Measurements from ENCODE around the gene NR3C2. TPM values are rescaled to one million over a fixed set of nuclear protein-coding genes. Genes with fewer than 3 reads are reported as not detected.

NR3C2 gene
- total and polyA plus RNA-seq, 10 of the 15 experiments (the other 5 are each of a cell fraction or from before 2014, with no cell fraction given): 0.05 to 0.11 (median 0.08) TPM; not detected in 4

DNA sequence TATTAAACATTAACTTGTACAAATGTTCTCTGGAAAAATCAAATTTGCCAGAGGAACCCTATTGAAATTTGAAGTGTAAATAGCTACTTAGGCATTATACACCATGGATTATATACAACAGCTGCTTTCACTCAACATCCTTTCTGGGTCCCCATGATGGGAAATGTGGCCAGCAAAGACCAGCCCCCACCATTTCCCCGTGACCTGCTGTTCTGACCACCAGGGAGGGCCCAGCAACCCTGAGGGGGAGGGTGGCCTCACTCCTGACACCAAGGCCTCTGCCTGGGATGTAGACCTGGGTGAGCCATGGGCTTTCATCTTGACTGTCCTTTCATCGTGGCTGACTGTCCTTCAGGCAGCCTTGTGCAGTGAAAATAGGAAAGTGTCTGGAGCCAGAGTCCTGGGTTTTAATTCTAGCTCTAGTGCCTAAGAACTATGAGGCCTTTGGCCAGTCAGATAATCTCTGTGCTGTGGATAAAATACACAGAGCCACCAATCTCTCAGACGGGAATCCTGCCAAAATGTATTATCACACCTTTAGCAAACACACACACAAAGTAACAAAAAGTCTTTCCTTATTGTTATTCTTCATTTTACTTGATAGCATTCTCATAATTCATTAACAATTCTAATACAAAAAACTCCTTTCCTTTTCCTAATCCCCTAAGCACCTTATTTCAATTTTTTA lies 45.1 kb downstream of the NR3C2 start:
- ATAC-seq (no peak), DNase-seq (ENCODE audit: low read depth, low spot score) (no peak), FAIRE-seq (no peak)
- POLR2A ChIA-PET: no interaction called here
- RAD21 ChIA-PET (ENCODE audit: unreplicated experiment): no interaction called here
- no peaks in the 10 kb centered on the region for H4K20me1 ChIP-seq (ENCODE audit: control insufficient read depth, insufficient read depth)
- H3K4me1 ChIP-seq (ENCODE audit: control insufficient read depth, insufficient read depth, low read length): no peaks in the 10 kb centered on the region
- H3K4me3 ChIP-seq: no peak overlapping the region
- H3K9ac ChIP-seq (ENCODE audit: control insufficient read depth, insufficient read depth, low read length): no peak overlapping the region
- no peak overlapping the region for H3K4me2 ChIP-seq (ENCODE audit: control insufficient read depth, insufficient read depth)
- BruUV-seq (replicated peaks): no TSS peak
- H3K79me2 ChIP-seq (ENCODE audit: control insufficient read depth, insufficient read depth, low read length): no peaks in the 10 kb centered on the region
- in situ Hi-C loops (cut with MboI) (no loop called here), intact Hi-C loops (cut with micrococcal nuclease; ENCODE audit: unreplicated experiment) (no loop called here)
- SMC1A ChIA-PET (ENCODE audit: uncharacterized antibody, unreplicated experiment): interaction anchor here (0.6 kb wide), 1 partner anchor 425 kb away, joined by 3 read pairs; no protein-coding TSS in a partner anchor
- CTCF ChIA-PET: interaction anchor here (1.0 kb wide), 1 partner anchor 15 kb away, joined by 3 read pairs; no protein-coding TSS in a partner anchor
- no peak overlapping the region for H3K27ac ChIP-seq (ENCODE audit: control insufficient read depth, insufficient read depth)
- H3K9me3 ChIP-seq (replicated peaks; ENCODE audit: control insufficient read depth, insufficient read depth, low read length): no peaks in the 10 kb centered on the region
- H3K27me3 ChIP-seq (replicated peaks in 1 of 2; ENCODE audit: control insufficient read depth in 2 of 2, insufficient read depth in 2 of 2, low read length in 1 of 2): no peaks in the 10 kb centered on the region
- no peak overlapping the region for H2AFZ ChIP-seq (ENCODE audit: control insufficient read depth, low read depth, low read length)
- TF ChIP-seq, protein P1, sequence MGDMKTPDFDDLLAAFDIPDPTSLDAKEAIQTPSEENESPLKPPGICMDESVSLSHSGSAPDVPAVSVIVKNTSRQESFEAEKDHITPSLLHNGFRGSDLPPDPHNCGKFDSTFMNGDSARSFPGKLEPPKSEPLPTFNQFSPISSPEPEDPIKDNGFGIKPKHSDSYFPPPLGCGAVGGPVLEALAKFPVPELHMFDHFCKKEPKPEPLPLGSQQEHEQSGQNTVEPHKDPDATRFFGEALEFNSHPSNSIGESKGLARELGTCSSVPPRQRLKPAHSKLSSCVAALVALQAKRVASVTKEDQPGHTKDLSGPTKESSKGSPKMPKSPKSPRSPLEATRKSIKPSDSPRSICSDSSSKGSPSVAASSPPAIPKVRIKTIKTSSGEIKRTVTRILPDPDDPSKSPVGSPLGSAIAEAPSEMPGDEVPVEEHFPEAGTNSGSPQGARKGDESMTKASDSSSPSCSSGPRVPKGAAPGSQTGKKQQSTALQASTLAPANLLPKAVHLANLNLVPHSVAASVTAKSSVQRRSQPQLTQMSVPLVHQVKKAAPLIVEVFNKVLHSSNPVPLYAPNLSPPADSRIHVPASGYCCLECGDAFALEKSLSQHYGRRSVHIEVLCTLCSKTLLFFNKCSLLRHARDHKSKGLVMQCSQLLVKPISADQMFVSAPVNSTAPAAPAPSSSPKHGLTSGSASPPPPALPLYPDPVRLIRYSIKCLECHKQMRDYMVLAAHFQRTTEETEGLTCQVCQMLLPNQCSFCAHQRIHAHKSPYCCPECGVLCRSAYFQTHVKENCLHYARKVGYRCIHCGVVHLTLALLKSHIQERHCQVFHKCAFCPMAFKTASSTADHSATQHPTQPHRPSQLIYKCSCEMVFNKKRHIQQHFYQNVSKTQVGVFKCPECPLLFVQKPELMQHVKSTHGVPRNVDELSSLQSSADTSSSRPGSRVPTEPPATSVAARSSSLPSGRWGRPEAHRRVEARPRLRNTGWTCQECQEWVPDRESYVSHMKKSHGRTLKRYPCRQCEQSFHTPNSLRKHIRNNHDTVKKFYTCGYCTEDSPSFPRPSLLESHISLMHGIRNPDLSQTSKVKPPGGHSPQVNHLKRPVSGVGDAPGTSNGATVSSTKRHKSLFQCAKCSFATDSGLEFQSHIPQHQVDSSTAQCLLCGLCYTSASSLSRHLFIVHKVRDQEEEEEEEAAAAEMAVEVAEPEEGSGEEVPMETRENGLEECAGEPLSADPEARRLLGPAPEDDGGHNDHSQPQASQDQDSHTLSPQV (IDR thresholded peaks at IDR 0.05): no peak
- TF ChIP-seq RUNX3 (IDR thresholded peaks at IDR 0.05; ENCODE audit: low read length) (no peak), RCOR1 (conservative IDR thresholded peaks at IDR 0.05; ENCODE audit: low read depth, low read length) (no peak), MYB (IDR thresholded peaks at IDR 0.05; ENCODE audit: borderline replicate concordance, low read depth, low read length) (no peak), LARP7 (IDR thresholded peaks at IDR 0.05) (no peak), RFX5 (IDR thresholded peaks at IDR 0.05; ENCODE audit: low read depth, low read length) (no peak), HDAC6 (IDR thresholded peaks at IDR 0.05; ENCODE audit: unreplicated experiment) (no peak), CHD4 (IDR thresholded peaks at IDR 0.05) (no peak), RB1 (IDR thresholded peaks at IDR 0.05; ENCODE audit: borderline replicate concordance) (no peak), POLR2A (IDR thresholded peaks at IDR 0.05; ENCODE audit: low read depth, low read length) (no peak), GABPA (IDR thresholded peaks at IDR 0.05; ENCODE audit: low read depth) (no peak), ZSCAN29 (IDR thresholded peaks at IDR 0.05) (no peak), ASH2L (IDR thresholded peaks at IDR 0.05; ENCODE audit: borderline replicate concordance, low read depth) (no peak), PAX8 (IDR thresholded peaks at IDR 0.05) (no peak), ETV6 (conservative IDR thresholded peaks at IDR 0.05 in 1 of 2, IDR thresholded peaks at IDR 0.05 in 1 of 2; ENCODE audit: borderline replicate concordance in 1 of 2, low read depth in 1 of 2) (no peak)
- TF ChIP-seq, protein P2, sequence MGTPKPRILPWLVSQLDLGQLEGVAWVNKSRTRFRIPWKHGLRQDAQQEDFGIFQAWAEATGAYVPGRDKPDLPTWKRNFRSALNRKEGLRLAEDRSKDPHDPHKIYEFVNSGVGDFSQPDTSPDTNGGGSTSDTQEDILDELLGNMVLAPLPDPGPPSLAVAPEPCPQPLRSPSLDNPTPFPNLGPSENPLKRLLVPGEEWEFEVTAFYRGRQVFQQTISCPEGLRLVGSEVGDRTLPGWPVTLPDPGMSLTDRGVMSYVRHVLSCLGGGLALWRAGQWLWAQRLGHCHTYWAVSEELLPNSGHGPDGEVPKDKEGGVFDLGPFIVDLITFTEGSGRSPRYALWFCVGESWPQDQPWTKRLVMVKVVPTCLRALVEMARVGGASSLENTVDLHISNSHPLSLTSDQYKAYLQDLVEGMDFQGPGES (IDR thresholded peaks at IDR 0.05): no peak
- TF ChIP-seq, protein P3, sequence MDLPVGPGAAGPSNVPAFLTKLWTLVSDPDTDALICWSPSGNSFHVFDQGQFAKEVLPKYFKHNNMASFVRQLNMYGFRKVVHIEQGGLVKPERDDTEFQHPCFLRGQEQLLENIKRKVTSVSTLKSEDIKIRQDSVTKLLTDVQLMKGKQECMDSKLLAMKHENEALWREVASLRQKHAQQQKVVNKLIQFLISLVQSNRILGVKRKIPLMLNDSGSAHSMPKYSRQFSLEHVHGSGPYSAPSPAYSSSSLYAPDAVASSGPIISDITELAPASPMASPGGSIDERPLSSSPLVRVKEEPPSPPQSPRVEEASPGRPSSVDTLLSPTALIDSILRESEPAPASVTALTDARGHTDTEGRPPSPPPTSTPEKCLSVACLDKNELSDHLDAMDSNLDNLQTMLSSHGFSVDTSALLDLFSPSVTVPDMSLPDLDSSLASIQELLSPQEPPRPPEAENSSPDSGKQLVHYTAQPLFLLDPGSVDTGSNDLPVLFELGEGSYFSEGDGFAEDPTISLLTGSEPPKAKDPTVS (IDR thresholded peaks at IDR 0.05; ENCODE audit: low read depth, low read length): no peak
- no peaks in the 10 kb centered on the region for H3K36me3 ChIP-seq (ENCODE audit: control insufficient read depth in 2 of 2, insufficient read depth in 2 of 2, low read length in 1 of 2)
- WGBS (ENCODE audit: insufficient coverage, insufficient replicate concordance, low lambda C conversion rate, missing lambda C conversion rate): 2% methylated on average over 3 of the region's 3 CpGs
